Measurements from ENCODE around the gene AQP1. TPM values are rescaled to one million over a fixed set of nuclear protein-coding genes. Genes with fewer than 3 reads are reported as not detected.
A peak's percentile ranks its signal among the peaks of the same experiment; 100 is the strongest.

The AQP1 gene
- total RNA-seq, 2 experiments from 2014 or later: 0.23 TPM; not detected in 1

GRCh38 chr7:30873656-30874055, 38.0 kb upstream of the AQP1 start:
- Mint-ChIP-seq H3K9me3 (ENCODE audit: insufficient read depth) (no peaks in the 10 kb centered on the region), H3K27me3 (ENCODE audit: low read depth) (no peaks in the 10 kb centered on the region), H3K27ac (no peak overlapping the region), H3K36me3 (ENCODE audit: low read depth) (no peaks in the 10 kb centered on the region), H3K4me3 (no peak overlapping the region), H3K4me1 (ENCODE audit: low read depth) (peaks cover 24% of the 10 kb centered on the region)
- POLR2A ChIA-PET: no interaction called here
- DNase-seq: no peak
- CTCF ChIA-PET: no interaction called here
- ATAC-seq: no peak

- peak; percentile 33 for DNase-seq
- Mint-ChIP-seq H3K27ac (no peak overlapping the region), H3K4me3 (no peak overlapping the region), H3K9me3 (ENCODE audit: insufficient read depth) (no peaks in the 10 kb centered on the region), H3K36me3 (ENCODE audit: low read depth) (no peaks in the 10 kb centered on the region), H3K27me3 (ENCODE audit: low read depth) (no peaks in the 10 kb centered on the region), H3K4me1 (ENCODE audit: low read depth) (peaks cover 24% of the 10 kb centered on the region)
- peak; percentile 43 for ATAC-seq
- CTCF ChIA-PET: interaction anchor here (0.8 kb wide), 1 partner anchor 614 kb away, joined by 4 read pairs; no protein-coding TSS in a partner anchor
- POLR2A ChIA-PET: no interaction called here
Measured at GRCh38 chr7:30874656-30875302, 36.9 kb upstream of the AQP1 start.

GRCh38 chr7:30877015-30877769, 34.5 kb upstream of the AQP1 start:
- ATAC-seq (no peak), DNase-seq (no peak)
- Mint-ChIP-seq H3K27me3 (ENCODE audit: low read depth) (no peaks in the 10 kb centered on the region), H3K4me1 (ENCODE audit: low read depth) (peaks cover 24% of the 10 kb centered on the region), H3K4me3 (no peak overlapping the region), H3K27ac (no peak overlapping the region), H3K36me3 (ENCODE audit: low read depth) (no peaks in the 10 kb centered on the region), H3K9me3 (ENCODE audit: insufficient read depth) (no peaks in the 10 kb centered on the region)
- CTCF ChIA-PET: interaction anchor here (1.8 kb wide), 1 partner anchor 9 kb away, joined by 4 read pairs; no protein-coding TSS in a partner anchor
- POLR2A ChIA-PET: no interaction called here

- ATAC-seq (no peak), DNase-seq (no peak)
- Mint-ChIP-seq H3K4me1 (ENCODE audit: low read depth) (peaks cover 24% of the 10 kb centered on the region), H3K9me3 (ENCODE audit: insufficient read depth) (no peaks in the 10 kb centered on the region), H3K36me3 (ENCODE audit: low read depth) (no peaks in the 10 kb centered on the region), H3K27me3 (ENCODE audit: low read depth) (no peaks in the 10 kb centered on the region), H3K27ac (no peak overlapping the region), H3K4me3 (no peak overlapping the region)
- POLR2A ChIA-PET: no interaction called here
- CTCF ChIA-PET: no interaction called here
Measured at GRCh38 chr7:30877993-30878392, 33.7 kb upstream of the AQP1 start.

- no peaks in the 10 kb centered on the region for H3K9me3 Mint-ChIP-seq (ENCODE audit: insufficient read depth)
- DNase-seq (no peak), ATAC-seq (no peak)
- H3K36me3 Mint-ChIP-seq (ENCODE audit: low read depth): no peaks in the 10 kb centered on the region
- no peaks in the 10 kb centered on the region for H3K27me3 Mint-ChIP-seq (ENCODE audit: low read depth)
- H3K27ac Mint-ChIP-seq: no peak overlapping the region
- ChIA-PET CTCF (no interaction called here), POLR2A (no interaction called here)
- H3K4me3 Mint-ChIP-seq: no peak overlapping the region
- H3K4me1 Mint-ChIP-seq (ENCODE audit: low read depth): peaks cover 24% of the 10 kb centered on the region
Measured at GRCh38 chr7:30879139-30880124, 32.2 kb upstream of the AQP1 start.

- ChIA-PET POLR2A (no interaction called here), CTCF (no interaction called here)
- H3K4me3 Mint-ChIP-seq: no peak overlapping the region
- no peak for DNase-seq
- H3K9me3 Mint-ChIP-seq (ENCODE audit: insufficient read depth): no peaks in the 10 kb centered on the region
- H3K36me3 Mint-ChIP-seq (ENCODE audit: low read depth): no peaks in the 10 kb centered on the region
- peaks cover 19% of the 10 kb centered on the region for H3K4me1 Mint-ChIP-seq (ENCODE audit: low read depth)
- no peak overlapping the region for H3K27ac Mint-ChIP-seq
- ATAC-seq: no peak
- no peaks in the 10 kb centered on the region for H3K27me3 Mint-ChIP-seq (ENCODE audit: low read depth)
Measured at GRCh38 chr7:30880125-30880720, 31.4 kb upstream of the AQP1 start.

GRCh38 chr7:30880941-30881340, 30.7 kb upstream of the AQP1 start:
- Mint-ChIP-seq H3K4me1 (ENCODE audit: low read depth) (peaks cover 12% of the 10 kb centered on the region), H3K9me3 (ENCODE audit: insufficient read depth) (no peaks in the 10 kb centered on the region), H3K4me3 (no peak overlapping the region), H3K27ac (no peak overlapping the region), H3K27me3 (ENCODE audit: low read depth) (no peaks in the 10 kb centered on the region), H3K36me3 (ENCODE audit: low read depth) (no peaks in the 10 kb centered on the region)
- ChIA-PET CTCF (no interaction called here), POLR2A (no interaction called here)
- DNase-seq (no peak), ATAC-seq (no peak)

GRCh38 chr7:30881448-30881847, 30.2 kb upstream of the AQP1 start:
- Mint-ChIP-seq H3K4me3 (no peak overlapping the region), H3K36me3 (ENCODE audit: low read depth) (no peaks in the 10 kb centered on the region), H3K27me3 (ENCODE audit: low read depth) (no peaks in the 10 kb centered on the region), H3K9me3 (ENCODE audit: insufficient read depth) (no peaks in the 10 kb centered on the region), H3K4me1 (ENCODE audit: low read depth) (peaks cover 7% of the 10 kb centered on the region), H3K27ac (no peak overlapping the region)
- ATAC-seq (no peak), DNase-seq (no peak)
- CTCF ChIA-PET: no interaction called here
- POLR2A ChIA-PET: no interaction called here

- Mint-ChIP-seq H3K9me3 (ENCODE audit: insufficient read depth) (no peaks in the 10 kb centered on the region), H3K36me3 (ENCODE audit: low read depth) (no peaks in the 10 kb centered on the region), H3K27me3 (ENCODE audit: low read depth) (no peaks in the 10 kb centered on the region), H3K4me3 (no peak overlapping the region), H3K27ac (no peak overlapping the region), H3K4me1 (ENCODE audit: low read depth) (no peaks in the 10 kb centered on the region)
- POLR2A ChIA-PET: no interaction called here
- ATAC-seq (no peak), DNase-seq (no peak)
- CTCF ChIA-PET: no interaction called here
Measured at GRCh38 chr7:30884881-30885280, 26.8 kb upstream of the AQP1 start.

- CTCF ChIA-PET: interaction anchor here (1.3 kb wide), 1 partner anchor 10 kb away, joined by 4 read pairs; no protein-coding TSS in a partner anchor
Measured at GRCh38 chr7:30886608-30887011, 25.0 kb upstream of the AQP1 start.

GRCh38 chr7:30887464-30887872, 24.2 kb upstream of the AQP1 start:
- DNase-seq (no peak), ATAC-seq (no peak)
- Mint-ChIP-seq H3K27ac (no peak overlapping the region), H3K4me1 (ENCODE audit: low read depth) (no peaks in the 10 kb centered on the region), H3K27me3 (ENCODE audit: low read depth) (peaks cover 3% of the 10 kb centered on the region), H3K4me3 (no peak overlapping the region), H3K36me3 (ENCODE audit: low read depth) (no peaks in the 10 kb centered on the region), H3K9me3 (ENCODE audit: insufficient read depth) (no peaks in the 10 kb centered on the region)
- POLR2A ChIA-PET: no interaction called here
- CTCF ChIA-PET: no interaction called here

More at GRCh38 chr7:30886608-30887011, 25.0 kb upstream of the AQP1 start:
- Mint-ChIP-seq H3K4me3 (no peak overlapping the region), H3K27ac (no peak overlapping the region), H3K9me3 (ENCODE audit: insufficient read depth) (no peaks in the 10 kb centered on the region), H3K27me3 (ENCODE audit: low read depth) (peaks cover 3% of the 10 kb centered on the region), H3K36me3 (ENCODE audit: low read depth) (no peaks in the 10 kb centered on the region), H3K4me1 (ENCODE audit: low read depth) (no peaks in the 10 kb centered on the region)
- POLR2A ChIA-PET: no interaction called here
- ATAC-seq (no peak), DNase-seq (no peak)
